H1 (cell line): ENCODE results near the gene CPED1.

Source experiments
- CTCF ChIP-seq, 3 experiments: IDR thresholded peaks; 1 replicate in 2 of 3; 2 replicates in 1 of 3; pipeline versions ENCODE4 v1.5.1 to v1.6.1; 2011; ENCODE audit warnings: low read length in 3 of 3, mild to moderate bottlenecking in 3 of 3, inconsistent platforms in 2 of 3, low read depth in 1 of 3, moderate library complexity in 1 of 3; ENCODE audit not compliant: insufficient read depth in 1 of 3; ENCODE audit errors: control extremely low read depth in 1 of 3
- POLR2AphosphoS5 ChIP-seq: IDR thresholded peaks from 2 replicates; pipeline ENCODE4 v1.6.1; 2011; ENCODE audit warnings: low read depth, low read length

GRCh38 chr7:121073463-121074099 is 85.1 kb downstream of the CPED1 start:
- TF ChIP-seq POLR2AphosphoS5 (no peak), CTCF (IDR thresholded peaks at IDR 0.05; ENCODE audit: control extremely low read depth in 1 of 3, insufficient read depth in 1 of 3, low read depth in 1 of 3, low read length in 3 of 3) (no peak)
